Articular chondrocyte of knee joint (primary cell): ENCODE measurements around the gene DTNB. TPM values are rescaled to one million over a fixed set of nuclear protein-coding genes. Genes with fewer than 3 reads are reported as not detected.

ENCODE experiments used
- small RNA-seq: library from RNA; depleted of rRNA; stranded (forward); fragments of <200 nt; gene quantifications from one replicate; pipeline ENCODE3, GENCODE V24; 2012
- total RNA-seq: library from RNA; depleted of rRNA; stranded (reverse); fragments of >200 nt; gene quantifications from 2 replicates; pipeline ENCODE4 v1.2.3, GENCODE V29; 2012

Gene DTNB
- total RNA-seq = 9.5 and 10.7 TPM in 2 replicates

GRCh38 chr2:25673300-25674076 lies at the start of gene DTNB:
TSS of gene DTNB (minus strand) at chr2:25673577. CDS start at chr2:25652660, 20,917 bp downstream.

GRCh38 chr2:25341753-25342371 lies 331.5 kb downstream of the DTNB start, which contains the start of gene DNMT3A:
TSS of gene DNMT3A (minus strand) at chr2:25341925. CDS start at chr2:25313984, 27,941 bp downstream.

Small RNAs within 50 kb of the gene (small RNA-seq; reads per million reads assigned to genes)
- 2.5 reads per million, percentile 78 among the genes with 10 or more reads in this experiment for gene MIR1301
- not detected for gene RF00019

Other genes starting within 250 kb of the DTNB start
- gene ASXL2, start 204.9 kb upstream of the DTNB start, total RNA-seq = 18.8 and 22.6 TPM in 2 replicates